IPS-18a (cell line): ENCODE results near the gene MARCHF9.
"Not testable (repeated sequence)": the region's sequence is repeated elsewhere in the genome, so short reads cannot be mapped to it uniquely, and the experiment has no call there.

ENCODE experiments used
- H3K27ac ChIP-seq: one replicate; pipeline ENCODE4 v1.5.1; 2013; ENCODE audit warnings: low read length
- H3K27me3 ChIP-seq: one replicate; pipeline ENCODE4 v1.6.1; 2013; ENCODE audit warnings: mild to moderate bottlenecking, low read length; ENCODE audit not compliant: control insufficient read depth, insufficient read depth
- H3K36me3 ChIP-seq: one replicate; pipeline ENCODE4 v1.6.1; 2013; ENCODE audit warnings: low read depth, low read length; ENCODE audit not compliant: control insufficient read depth
- H3K4me1 ChIP-seq: one replicate; pipeline ENCODE4 v1.6.1; 2013; ENCODE audit warnings: low read depth, low read length; ENCODE audit not compliant: control insufficient read depth
- H3K4me3 ChIP-seq: one replicate; pipeline ENCODE4 v1.5.1; 2013; ENCODE audit warnings: low read length
- H3K9ac ChIP-seq: one replicate; pipeline ENCODE4 v1.6.1; 2013; ENCODE audit warnings: mild to moderate bottlenecking, low read length, moderate library complexity
- H3K9me3 ChIP-seq: one replicate; pipeline ENCODE4 v1.6.1; 2013; ENCODE audit warnings: low read depth, low read length; ENCODE audit not compliant: control insufficient read depth

Gene MARCHF9

GRCh38 chr12:57754411-57755193, at the start of gene MARCHF9:
Gene MARCHF9 (plus strand): TSS chr12:57755103. CDS start chr12:57755529, 426 bp downstream.
- Histone ChIP-seq H3K4me3 (peak within 1 kb of the TSS; percentile 74), H3K9ac (no peak within 1 kb of the TSS), H3K27ac (no peak within 1 kb of the TSS), H3K36me3 (peaks cover 10% of the 10 kb centered on the region), H3K9me3 (no peaks in the 10 kb centered on the region), H3K4me1 (peaks cover 17% of the 10 kb centered on the region), H3K27me3 (peaks cover 44% of the 10 kb centered on the region)

DNA sequence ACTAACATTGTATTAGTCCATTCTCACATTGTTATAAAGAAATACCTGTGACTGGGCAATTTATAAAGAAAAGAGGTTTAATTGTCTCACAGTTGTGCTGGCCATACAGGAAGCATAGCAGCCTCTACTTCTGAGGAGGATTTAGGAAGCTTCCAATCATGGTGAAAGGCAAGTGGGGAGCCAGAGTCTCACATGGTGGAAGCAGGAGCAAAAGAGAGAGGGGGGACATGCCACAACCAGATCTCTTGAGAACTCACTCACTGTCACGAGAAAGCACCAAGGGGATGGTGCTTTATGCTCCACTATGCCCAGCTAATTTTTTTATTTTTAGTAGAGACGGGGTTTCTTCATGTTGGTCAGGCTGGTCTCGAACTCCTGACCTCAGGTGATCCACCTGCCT, 47.7 kb upstream of the MARCHF9 start:
- Histone ChIP-seq H3K9ac (no peak overlapping the region), H3K36me3 (no peaks in the 10 kb centered on the region), H3K27ac (no peak overlapping the region), H3K4me1 (no peaks in the 10 kb centered on the region), H3K27me3 (no peaks in the 10 kb centered on the region), H3K9me3 (no peaks in the 10 kb centered on the region), H3K4me3 (no peak overlapping the region)

- H3K9ac ChIP-seq, result no peak overlapping the region
- no peak overlapping the region for H3K4me3 ChIP-seq
- no peaks in the 10 kb centered on the region for H3K4me1 ChIP-seq
- H3K36me3 ChIP-seq, result no peaks in the 10 kb centered on the region
- no peak overlapping the region for H3K27ac ChIP-seq
- no peaks in the 10 kb centered on the region for H3K27me3 ChIP-seq
- H3K9me3 ChIP-seq, result no peaks in the 10 kb centered on the region
Observed at GRCh38 chr12:57708296-57708695, 46.6 kb upstream of the MARCHF9 start.

DNA sequence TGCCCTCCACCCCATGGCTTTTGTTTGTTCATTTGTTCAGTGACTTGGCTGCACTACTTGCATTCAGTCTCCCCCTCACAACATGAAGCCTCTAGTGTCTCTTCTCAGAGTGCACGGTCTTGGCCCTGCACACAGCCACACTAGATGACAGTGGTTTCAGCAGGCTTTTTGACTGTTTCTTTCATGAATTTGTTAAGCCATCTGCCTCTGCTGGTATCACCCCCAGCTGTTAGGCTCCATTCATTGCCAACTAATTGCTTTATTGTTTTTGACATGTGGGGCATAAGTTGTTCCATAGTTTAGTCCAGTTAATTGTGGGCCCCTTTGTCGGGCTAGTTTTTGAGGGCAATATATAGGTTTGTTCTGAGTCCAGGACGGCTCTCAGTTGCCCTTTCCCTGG, 42.2 kb upstream of the MARCHF9 start:
- no peaks in the 10 kb centered on the region for H3K36me3 ChIP-seq
- no peaks in the 10 kb centered on the region for H3K4me1 ChIP-seq
- no peak overlapping the region for H3K27ac ChIP-seq

DNA sequence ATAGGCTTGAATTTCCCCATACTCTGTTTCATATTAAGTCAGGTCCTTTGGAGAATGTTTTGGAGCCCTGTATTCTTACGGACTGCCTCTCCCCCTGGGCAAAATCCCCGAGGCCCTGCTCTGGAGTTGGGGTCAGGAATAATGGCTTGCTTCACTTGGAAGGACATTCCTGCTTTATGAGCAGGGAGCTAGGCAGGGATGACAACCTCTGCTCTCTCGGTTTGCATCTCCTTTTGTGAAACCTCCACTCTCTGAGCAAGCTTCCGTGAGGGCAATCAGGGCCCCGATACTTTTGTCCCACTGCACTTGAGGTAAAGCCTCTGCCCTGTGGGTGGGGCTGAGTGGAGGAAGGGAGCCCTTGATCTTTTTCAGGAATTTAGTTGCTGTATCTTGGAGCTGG, 41.7 kb upstream of the MARCHF9 start:
- Histone ChIP-seq H3K27me3 (no peaks in the 10 kb centered on the region), H3K36me3 (peaks cover 4% of the 10 kb centered on the region), H3K4me3 (no peak overlapping the region), H3K9me3 (no peaks in the 10 kb centered on the region), H3K9ac (no peak overlapping the region), H3K4me1 (no peaks in the 10 kb centered on the region), H3K27ac (no peak overlapping the region)

More for the DNA sequence above, 42.2 kb upstream of the MARCHF9 start:
- Histone ChIP-seq H3K4me3 (no peak overlapping the region), H3K9me3 (no peaks in the 10 kb centered on the region), H3K9ac (no peak overlapping the region), H3K27me3 (no peaks in the 10 kb centered on the region)

GRCh38 chr12:57715036-57715748, 39.7 kb upstream of the MARCHF9 start:
- H3K4me3 ChIP-seq, H3K4me1 ChIP-seq, H3K9ac ChIP-seq, H3K27me3 ChIP-seq, H3K27ac ChIP-seq, H3K9me3 ChIP-seq: not testable (repeated sequence)
- peaks cover 11% of the 10 kb centered on the region for H3K36me3 ChIP-seq

DNA sequence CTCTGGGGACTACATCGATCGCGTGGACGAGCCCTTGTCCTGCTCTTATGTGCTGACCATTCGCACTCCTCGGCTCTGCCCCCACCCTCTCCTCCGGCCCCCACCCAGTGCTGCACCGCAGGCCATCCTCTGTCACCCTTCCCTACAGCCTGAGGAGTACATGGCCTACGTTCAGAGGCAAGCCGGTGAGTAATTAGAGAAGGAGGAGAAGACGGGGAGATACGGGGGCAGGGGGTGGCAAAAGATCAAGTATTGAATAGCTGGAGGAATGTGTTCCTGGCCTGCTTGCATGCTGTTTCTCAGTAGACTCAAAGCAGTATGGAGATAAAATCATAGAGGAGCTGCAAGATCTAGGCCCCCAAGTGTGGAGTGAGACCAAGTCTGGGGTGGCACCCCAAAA, 39.1 kb upstream of the MARCHF9 start:
- no peaks in the 10 kb centered on the region for H3K27me3 ChIP-seq
- no peaks in the 10 kb centered on the region for H3K9me3 ChIP-seq
- H3K9ac ChIP-seq, result no peak overlapping the region
- no peak overlapping the region for H3K27ac ChIP-seq
- no peaks in the 10 kb centered on the region for H3K4me1 ChIP-seq
- H3K36me3 ChIP-seq, result peaks cover 11% of the 10 kb centered on the region
- H3K4me3 ChIP-seq, result no peak overlapping the region

GRCh38 chr12:57716305-57716704, 38.6 kb upstream of the MARCHF9 start:
- Histone ChIP-seq H3K4me1 (no peaks in the 10 kb centered on the region), H3K4me3 (no peak overlapping the region), H3K36me3 (peaks cover 11% of the 10 kb centered on the region), H3K27me3 (no peaks in the 10 kb centered on the region), H3K9me3 (no peaks in the 10 kb centered on the region), H3K27ac (no peak overlapping the region), H3K9ac (no peak overlapping the region)

- H3K27ac ChIP-seq, result no peak overlapping the region
- no peaks in the 10 kb centered on the region for H3K9me3 ChIP-seq
- no peak overlapping the region for H3K4me3 ChIP-seq
- H3K36me3 ChIP-seq, result peaks cover 11% of the 10 kb centered on the region
- no peak overlapping the region for H3K9ac ChIP-seq
- H3K27me3 ChIP-seq, result no peaks in the 10 kb centered on the region
- H3K4me1 ChIP-seq, result no peaks in the 10 kb centered on the region
Observed at GRCh38 chr12:57717131-57717530, 37.8 kb upstream of the MARCHF9 start.

- H3K36me3 ChIP-seq, result peaks cover 11% of the 10 kb centered on the region
- H3K4me1 ChIP-seq, result no peaks in the 10 kb centered on the region
- H3K9ac ChIP-seq, result no peak overlapping the region
- no peak overlapping the region for H3K27ac ChIP-seq
- peaks cover 1% of the 10 kb centered on the region for H3K27me3 ChIP-seq
- H3K4me3 ChIP-seq, result no peak overlapping the region
- H3K9me3 ChIP-seq, result no peaks in the 10 kb centered on the region
Observed at GRCh38 chr12:57717846-57718640, 36.9 kb upstream of the MARCHF9 start.

GRCh38 chr12:57718641-57719528, 36.0 kb upstream of the MARCHF9 start:
- H3K9me3 ChIP-seq, result no peaks in the 10 kb centered on the region
- peaks cover 10% of the 10 kb centered on the region for H3K27me3 ChIP-seq
- no peak overlapping the region for H3K9ac ChIP-seq
- H3K4me3 ChIP-seq, result no peak overlapping the region
- no peak overlapping the region for H3K27ac ChIP-seq
- peaks cover 11% of the 10 kb centered on the region for H3K36me3 ChIP-seq
- H3K4me1 ChIP-seq, result no peaks in the 10 kb centered on the region
